Measurements from ENCODE around the gene NSG1.

DNA sequence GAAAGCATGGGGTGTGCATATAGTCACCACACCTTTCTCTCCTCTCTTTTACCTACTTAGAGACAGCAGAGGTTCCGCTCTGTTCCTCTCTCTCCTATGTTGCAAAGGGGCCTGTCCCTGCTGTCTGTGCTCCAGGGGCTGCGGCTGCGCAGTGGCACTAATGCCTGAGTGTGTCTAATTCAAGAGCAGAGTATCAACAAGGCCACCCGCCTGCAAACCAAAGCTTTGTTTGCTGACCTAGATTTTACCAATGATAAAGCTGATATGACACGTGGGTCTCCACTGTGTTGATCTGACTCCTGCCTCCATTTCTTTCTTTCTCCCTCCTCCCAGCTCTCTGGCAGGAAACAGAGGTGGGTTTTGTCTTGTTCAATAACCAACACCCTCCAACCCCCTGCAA, 74.9 kb downstream of the NSG1 start:
- no peak for TF ChIP-seq EP300 (IDR thresholded peaks at IDR 0.05)
- TF ChIP-seq, protein P1, sequence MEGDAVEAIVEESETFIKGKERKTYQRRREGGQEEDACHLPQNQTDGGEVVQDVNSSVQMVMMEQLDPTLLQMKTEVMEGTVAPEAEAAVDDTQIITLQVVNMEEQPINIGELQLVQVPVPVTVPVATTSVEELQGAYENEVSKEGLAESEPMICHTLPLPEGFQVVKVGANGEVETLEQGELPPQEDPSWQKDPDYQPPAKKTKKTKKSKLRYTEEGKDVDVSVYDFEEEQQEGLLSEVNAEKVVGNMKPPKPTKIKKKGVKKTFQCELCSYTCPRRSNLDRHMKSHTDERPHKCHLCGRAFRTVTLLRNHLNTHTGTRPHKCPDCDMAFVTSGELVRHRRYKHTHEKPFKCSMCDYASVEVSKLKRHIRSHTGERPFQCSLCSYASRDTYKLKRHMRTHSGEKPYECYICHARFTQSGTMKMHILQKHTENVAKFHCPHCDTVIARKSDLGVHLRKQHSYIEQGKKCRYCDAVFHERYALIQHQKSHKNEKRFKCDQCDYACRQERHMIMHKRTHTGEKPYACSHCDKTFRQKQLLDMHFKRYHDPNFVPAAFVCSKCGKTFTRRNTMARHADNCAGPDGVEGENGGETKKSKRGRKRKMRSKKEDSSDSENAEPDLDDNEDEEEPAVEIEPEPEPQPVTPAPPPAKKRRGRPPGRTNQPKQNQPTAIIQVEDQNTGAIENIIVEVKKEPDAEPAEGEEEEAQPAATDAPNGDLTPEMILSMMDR (IDR thresholded peaks at IDR 0.05): no peak
